Measurements from ENCODE around the gene DGKH. TPM values are rescaled to one million over a fixed set of nuclear protein-coding genes. Genes with fewer than 3 reads are reported as not detected.

DGKH gene
- total RNA-seq, 1 donor from 2014 or later, result 13.4 TPM

- H3K4me1 Mint-ChIP-seq (ENCODE audit: low read depth, unreplicated experiment), result peaks cover 2% of the 10 kb centered on the region
- TF ChIP-seq CTCF (IDR thresholded peaks at IDR 0.05; ENCODE audit: partially characterized antibody, unreplicated experiment), result no peak
- no peak for DNase-seq
- no peak overlapping the region for H3K4me3 Mint-ChIP-seq (ENCODE audit: unreplicated experiment)
- H3K27me3 Mint-ChIP-seq (ENCODE audit: unreplicated experiment), result no peaks in the 10 kb centered on the region
- peaks cover 7% of the 10 kb centered on the region for H3K36me3 Mint-ChIP-seq (ENCODE audit: unreplicated experiment)
- H3K9me3 Mint-ChIP-seq (ENCODE audit: unreplicated experiment), result no peaks in the 10 kb centered on the region
- peak overlapping the region; percentile 49 for H3K27ac Mint-ChIP-seq (ENCODE audit: unreplicated experiment)
Measured at GRCh38 chr13:42211704-42212464, 163.4 kb downstream of the DGKH start.

GRCh38 chr13:42214446-42214845 is 166.0 kb downstream of the DGKH start:
- Mint-ChIP-seq H3K4me3 (ENCODE audit: unreplicated experiment) (no peak overlapping the region), H3K36me3 (ENCODE audit: unreplicated experiment) (peaks cover 7% of the 10 kb centered on the region), H3K27me3 (ENCODE audit: unreplicated experiment) (no peaks in the 10 kb centered on the region), H3K9me3 (ENCODE audit: unreplicated experiment) (no peaks in the 10 kb centered on the region), H3K27ac (ENCODE audit: unreplicated experiment) (no peak overlapping the region), H3K4me1 (ENCODE audit: low read depth, unreplicated experiment) (peaks cover 2% of the 10 kb centered on the region)
- TF ChIP-seq CTCF (IDR thresholded peaks at IDR 0.05; ENCODE audit: partially characterized antibody, unreplicated experiment), result no peak
- no peak for DNase-seq

DNA sequence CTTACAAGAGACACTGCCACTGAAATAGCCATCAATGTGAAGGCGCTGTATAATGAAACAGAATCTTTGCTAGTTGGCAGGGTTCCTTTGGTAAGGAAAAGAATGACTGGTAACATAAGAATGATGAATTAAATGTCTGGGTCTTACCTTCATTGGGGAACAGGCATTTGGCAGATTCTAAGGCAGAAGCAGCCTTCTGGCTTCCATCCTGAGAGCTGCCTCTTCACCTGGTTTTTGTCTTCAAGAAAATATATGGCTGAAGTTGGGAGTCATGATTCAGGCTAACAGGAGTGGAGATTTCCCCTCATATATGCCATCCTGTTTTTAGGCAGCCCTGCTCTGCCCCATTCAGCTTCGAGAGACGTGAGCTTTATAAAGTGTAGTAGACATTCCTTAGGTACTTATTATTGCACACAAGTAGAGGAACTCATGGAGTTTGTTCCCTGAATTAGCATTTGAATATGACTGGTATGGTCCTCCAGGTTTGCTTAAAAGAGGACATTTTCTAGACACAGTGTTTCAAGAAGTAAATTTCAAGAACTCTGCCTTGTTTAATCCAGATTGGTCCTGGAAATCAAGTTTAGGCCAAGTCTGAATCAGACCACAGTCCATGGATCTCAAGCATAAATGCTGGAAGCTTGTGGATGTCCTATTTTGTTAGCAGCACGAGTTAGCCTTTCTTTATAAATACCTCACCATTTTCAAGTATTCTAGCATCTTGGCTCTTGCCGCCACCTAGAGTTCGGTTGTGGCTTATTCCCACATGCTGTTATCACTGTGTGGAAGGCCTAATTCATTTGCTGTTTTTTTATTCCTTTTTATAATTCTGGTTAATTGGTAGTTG is 167.4 kb downstream of the DGKH start:
- Mint-ChIP-seq H3K27me3 (ENCODE audit: unreplicated experiment) (no peaks in the 10 kb centered on the region), H3K9me3 (ENCODE audit: unreplicated experiment) (no peaks in the 10 kb centered on the region), H3K4me3 (ENCODE audit: unreplicated experiment) (no peak overlapping the region), H3K27ac (ENCODE audit: unreplicated experiment) (no peak overlapping the region), H3K36me3 (ENCODE audit: unreplicated experiment) (peaks cover 7% of the 10 kb centered on the region), H3K4me1 (ENCODE audit: low read depth, unreplicated experiment) (peaks cover 2% of the 10 kb centered on the region)
- TF ChIP-seq CTCF (IDR thresholded peaks at IDR 0.05; ENCODE audit: partially characterized antibody, unreplicated experiment), result peak; percentile 28
- DNase-seq, result peak; percentile 50

DNA sequence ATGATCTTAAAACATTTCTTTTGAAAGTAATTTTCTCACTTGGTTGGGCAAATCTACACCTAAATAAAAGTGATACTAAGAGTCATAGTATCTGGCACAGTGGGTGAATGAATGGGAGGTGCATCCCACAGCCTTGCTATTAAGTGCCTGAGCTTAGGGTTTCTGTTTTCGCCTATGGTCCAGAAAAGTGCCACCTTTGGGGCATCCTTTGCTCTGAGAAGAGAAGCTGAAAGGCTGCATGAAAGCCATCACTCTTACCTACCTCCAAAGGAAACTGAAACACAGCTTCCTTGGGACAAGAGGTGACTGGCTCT is 167.9 kb downstream of the DGKH start:
- Mint-ChIP-seq H3K36me3 (ENCODE audit: unreplicated experiment) (peaks cover 7% of the 10 kb centered on the region), H3K4me1 (ENCODE audit: low read depth, unreplicated experiment) (peaks cover 2% of the 10 kb centered on the region), H3K9me3 (ENCODE audit: unreplicated experiment) (no peaks in the 10 kb centered on the region), H3K27me3 (ENCODE audit: unreplicated experiment) (no peaks in the 10 kb centered on the region), H3K4me3 (ENCODE audit: unreplicated experiment) (no peak overlapping the region), H3K27ac (ENCODE audit: unreplicated experiment) (no peak overlapping the region)
- no peak for TF ChIP-seq CTCF (IDR thresholded peaks at IDR 0.05; ENCODE audit: partially characterized antibody, unreplicated experiment)
- DNase-seq, result no peak

DNA sequence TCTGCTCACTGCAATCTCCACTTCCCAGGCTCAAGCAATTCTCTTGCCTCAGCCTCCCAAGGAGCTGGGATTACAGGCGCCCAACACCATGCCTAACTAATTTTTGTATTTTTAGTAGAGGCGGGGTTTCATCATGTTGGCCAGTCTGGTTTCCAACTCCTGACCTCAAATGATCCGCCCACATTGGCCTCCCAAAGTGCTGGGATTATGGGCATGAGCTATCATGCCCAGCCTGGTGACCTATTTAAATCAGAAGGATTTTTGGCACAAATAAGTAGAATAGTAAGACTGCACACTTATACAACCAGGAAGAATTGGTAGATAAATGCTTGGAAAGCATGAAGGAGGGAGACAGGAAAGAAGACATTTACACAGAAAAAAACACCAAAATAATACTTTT is 170.1 kb downstream of the DGKH start:
- Mint-ChIP-seq H3K27ac (ENCODE audit: unreplicated experiment) (no peak overlapping the region), H3K4me3 (ENCODE audit: unreplicated experiment) (no peak overlapping the region), H3K36me3 (ENCODE audit: unreplicated experiment) (no peaks in the 10 kb centered on the region), H3K9me3 (ENCODE audit: unreplicated experiment) (no peaks in the 10 kb centered on the region), H3K27me3 (ENCODE audit: unreplicated experiment) (no peaks in the 10 kb centered on the region), H3K4me1 (ENCODE audit: low read depth, unreplicated experiment) (no peaks in the 10 kb centered on the region)
- no peak for TF ChIP-seq CTCF (IDR thresholded peaks at IDR 0.05; ENCODE audit: partially characterized antibody, unreplicated experiment)
- DNase-seq, result no peak

All from glutamatergic neuron (in vitro differentiated cells).